ENCODE results near the gene TARS2.

The TARS2 gene

GRCh38 chr1:150555971-150556865 is 69.0 kb downstream of the TARS2 start:
- DNase-seq (no peak), ATAC-seq (no peak)

DNA sequence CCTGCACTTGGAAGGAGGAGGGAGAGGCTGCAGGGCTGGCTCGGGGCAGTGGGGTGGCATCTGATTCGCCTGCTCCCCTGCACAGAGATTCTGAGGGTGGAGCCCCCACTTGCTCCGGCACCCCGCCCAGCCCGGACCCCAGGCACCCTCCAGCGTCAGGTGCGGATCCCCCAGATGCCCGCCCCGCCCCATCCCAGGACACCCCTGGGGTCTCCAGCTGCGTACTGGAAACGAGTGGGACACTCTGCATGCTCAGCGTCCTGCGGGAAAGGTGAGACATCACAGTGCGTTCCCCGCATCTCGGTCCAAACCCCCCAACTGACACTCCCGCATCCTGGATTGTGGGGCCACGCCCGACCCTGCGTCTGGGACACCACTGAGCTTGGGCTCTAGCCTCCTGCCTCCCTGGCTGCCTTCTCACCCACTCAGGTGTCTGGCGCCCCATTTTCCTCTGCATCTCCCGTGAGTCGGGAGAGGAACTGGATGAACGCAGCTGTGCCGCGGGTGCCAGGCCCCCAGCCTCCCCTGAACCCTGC is 69.9 kb downstream of the TARS2 start:
- ATAC-seq = no peak
- DNase-seq = no peak

Measured in stimulated activated naive CD8-positive, alpha-beta T cell treated with anti-CD3 and anti-CD28 coated beads, Interleukin-15, Interleukin-2, amounts not matched to agents 100 U/mL and 50 U/mL, for 24 hours (primary cell).